NOMO-1 treated with DMSO at 0.1 percent for 48 hours (cell line): ENCODE data around the gene NRXN2.

Experiments
- DNase-seq: peaks from one replicate; lab custom pipeline; 2025; ENCODE audit not compliant: unreplicated experiment; lab: John Stamatoyannopoulos, UW

NRXN2 gene

DNA sequence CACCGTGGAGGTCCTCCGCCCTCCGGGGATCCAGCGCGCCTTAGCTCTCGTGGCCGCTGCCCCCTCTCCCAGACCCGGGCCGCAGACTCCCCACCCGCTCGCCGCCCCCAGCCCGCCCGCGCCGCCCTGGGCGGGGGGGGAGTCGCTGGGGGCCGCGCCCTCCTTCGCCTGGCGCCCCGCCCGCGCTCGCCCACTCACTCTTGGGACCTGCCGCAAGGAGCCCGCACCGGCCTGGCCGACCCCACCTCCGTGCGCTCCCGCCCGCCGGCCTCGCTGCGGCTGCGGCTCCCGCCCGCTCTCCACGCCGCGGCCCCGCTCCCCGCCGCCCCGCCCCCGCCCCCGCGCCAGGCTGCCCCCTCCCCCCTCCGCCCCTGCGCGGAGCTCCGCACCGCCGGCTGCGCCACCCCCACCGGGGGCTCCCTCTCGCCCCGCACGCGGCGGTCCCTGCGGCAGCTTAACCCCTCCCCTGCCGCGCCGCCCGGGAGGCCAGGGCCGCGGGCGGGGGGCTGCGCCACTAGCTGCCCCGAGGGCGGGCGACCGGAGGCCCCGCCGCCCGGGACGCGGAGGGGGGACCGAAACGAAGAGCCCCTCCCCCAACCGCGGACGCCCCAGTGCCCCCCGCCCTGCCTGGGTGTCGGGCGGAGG lies 21.7 kb upstream of the NRXN2 start:
- no peak for DNase-seq

DNA sequence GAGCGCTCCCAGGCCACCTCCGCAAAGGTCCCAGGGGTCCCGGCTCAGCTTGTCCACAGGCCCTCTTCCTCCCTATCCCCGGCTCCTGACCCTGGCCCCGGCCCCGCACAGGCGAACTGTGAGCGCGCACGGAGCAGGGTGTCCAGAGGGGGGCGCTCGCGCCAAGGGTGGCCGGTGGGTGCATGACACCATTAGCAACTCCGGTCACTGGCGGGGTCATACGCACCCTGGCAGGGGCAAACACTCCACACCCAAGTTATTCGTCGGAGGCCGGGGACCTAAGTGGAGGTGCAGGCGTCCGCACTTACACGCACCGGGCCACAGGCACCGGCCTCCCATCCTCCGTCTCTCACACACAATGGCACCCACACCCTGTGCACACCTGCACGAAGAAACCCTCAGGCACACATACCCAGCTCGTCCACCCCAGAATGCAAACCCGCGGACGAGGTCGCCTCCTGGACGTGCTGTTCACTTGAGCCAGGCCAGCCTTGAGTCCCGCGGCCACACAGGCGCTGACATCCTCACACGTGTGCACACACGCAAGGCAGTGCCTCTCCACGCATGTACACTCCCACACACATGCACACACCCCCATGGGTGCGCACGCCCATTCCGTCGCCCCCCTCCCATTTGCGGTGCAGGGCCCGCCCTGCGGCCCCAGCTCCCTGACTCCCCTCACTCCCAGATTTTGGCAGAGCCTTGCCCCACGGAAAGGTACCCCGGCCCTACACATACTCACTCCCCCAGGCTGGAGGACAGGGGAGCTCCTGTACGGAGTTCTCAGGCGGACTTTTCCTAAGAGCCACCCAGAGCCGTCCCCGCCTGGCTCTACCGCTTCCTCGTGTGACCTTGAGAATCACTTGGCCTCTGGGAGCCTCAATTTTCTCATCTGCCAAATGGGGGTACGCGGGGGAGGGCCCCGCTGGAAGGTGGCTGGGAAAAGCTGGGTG lies 20.9 kb upstream of the NRXN2 start, which contains the start of gene RASGRP2:
TSS of gene RASGRP2 (minus strand) at position 552 of the 953 bp plus-strand sequence. CDS start 1,276 bp downstream, outside the sequence.
- peak; percentile 74 for DNase-seq

DNA sequence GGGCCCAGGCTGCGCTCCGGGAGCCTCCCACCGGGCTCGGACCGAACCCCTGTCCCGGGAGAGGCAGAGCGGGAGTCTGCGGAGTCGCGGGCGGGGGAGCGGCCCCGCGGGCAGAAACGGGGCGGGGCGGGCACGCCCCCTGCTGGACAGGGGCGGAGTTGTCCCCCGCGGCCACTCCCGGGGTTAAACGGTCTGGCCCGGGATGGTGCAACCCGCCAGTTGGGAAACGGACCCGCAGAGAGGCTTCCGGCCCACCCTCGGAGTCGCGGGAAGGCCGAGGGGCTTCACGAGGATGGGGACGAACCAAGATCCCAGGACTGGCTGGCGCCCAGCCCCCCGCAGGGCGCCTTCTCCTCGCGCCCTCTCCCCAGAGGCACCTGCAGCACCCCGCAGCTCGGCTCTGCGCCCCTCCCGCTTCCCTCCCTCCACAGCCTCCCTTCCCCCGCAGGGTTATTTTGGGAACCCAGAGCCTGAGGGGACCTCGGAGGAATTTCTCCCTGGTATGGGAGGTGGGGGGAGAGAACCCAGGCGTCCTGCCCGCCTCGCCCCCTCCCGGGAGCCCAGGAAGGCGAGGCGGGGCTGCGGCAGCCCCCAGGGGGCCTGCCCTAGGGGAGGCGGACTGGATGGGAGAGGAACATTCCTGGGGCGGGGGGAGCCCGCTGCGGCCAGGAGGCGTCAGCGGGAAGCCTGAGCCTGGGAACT lies 20.0 kb upstream of the NRXN2 start:
- peak; percentile 64 for DNase-seq

DNA sequence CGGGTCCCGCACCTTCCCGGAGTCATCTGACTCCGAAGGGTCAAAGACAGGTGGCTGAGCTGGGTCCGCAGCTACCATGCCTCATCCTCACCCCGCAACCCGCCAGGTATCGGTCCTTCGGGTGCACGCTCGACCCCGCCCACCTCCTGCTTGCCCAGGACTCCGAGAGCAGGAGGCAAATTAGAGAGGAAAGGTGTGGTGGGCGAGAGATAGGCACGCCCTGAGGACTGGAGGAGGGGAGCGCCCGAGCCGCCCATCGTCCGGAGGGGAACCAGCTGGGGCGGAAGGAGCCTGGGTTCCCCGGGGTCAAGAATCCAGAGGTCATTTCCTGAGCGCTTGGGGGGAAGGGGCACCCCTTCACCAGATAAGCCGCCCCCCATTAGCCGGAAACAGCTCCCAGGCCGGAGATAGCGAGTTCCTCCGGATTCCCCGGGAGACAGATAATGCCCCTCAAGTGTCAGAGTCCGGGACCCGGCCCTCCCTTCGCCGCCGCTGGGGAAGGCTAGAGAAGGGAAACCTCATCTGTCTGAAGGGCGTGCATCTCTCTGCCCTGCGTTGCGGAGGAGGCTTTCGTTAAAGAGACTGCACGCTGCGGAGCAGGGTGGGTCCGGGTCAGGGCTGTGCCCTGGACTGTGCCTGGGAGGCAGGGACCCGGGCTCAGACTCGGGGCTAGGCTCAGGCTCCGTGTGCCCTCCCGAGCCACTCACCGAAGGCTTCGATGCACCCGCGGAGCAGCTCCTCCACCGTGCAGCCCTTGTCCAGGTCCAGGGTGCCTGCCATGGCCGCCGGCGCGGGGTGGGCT lies 19.3 kb upstream of the NRXN2 start:
- DNase-seq = no peak

DNA sequence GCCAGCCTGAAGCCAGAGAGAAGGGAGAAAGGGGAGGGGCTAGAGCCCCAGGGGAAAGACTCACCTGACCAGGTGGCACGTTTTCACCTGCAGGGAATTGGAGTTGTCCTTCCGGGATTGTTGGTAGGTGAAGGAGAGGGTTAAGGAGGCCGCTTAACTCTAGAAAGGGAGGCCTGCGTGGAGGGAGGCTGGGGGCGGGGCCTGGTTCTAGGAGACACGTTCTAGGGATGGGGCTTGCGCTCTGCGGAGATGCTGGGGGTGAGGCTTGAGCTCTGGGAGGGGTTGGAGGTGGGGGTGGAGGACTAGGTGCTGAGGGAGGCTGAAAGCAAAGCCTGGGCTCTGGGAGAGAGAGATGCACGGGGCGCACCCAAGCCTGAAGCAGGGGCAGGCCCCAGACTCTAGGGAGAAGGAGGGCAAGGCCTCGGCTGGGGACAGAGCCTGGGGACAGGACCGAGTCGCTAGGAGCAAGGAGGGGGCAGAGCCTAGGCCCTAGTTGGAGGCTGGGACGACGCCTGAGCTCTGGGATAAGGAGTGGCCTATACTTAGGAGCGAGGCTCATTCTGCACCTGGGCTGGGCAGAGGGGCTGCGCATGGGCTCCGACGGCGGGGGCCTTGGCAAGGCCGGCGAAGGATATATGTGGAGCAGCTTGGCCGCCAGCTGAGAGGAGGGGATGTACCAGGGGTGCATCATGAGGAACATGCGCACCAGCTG lies 18.5 kb upstream of the NRXN2 start:
- no peak for DNase-seq

GRCh38 chr11:64739871-64740270 lies 16.9 kb upstream of the NRXN2 start:
- DNase-seq = no peak

GRCh38 chr11:64736654-64737053 lies 13.7 kb upstream of the NRXN2 start:
- DNase-seq = no peak

DNA sequence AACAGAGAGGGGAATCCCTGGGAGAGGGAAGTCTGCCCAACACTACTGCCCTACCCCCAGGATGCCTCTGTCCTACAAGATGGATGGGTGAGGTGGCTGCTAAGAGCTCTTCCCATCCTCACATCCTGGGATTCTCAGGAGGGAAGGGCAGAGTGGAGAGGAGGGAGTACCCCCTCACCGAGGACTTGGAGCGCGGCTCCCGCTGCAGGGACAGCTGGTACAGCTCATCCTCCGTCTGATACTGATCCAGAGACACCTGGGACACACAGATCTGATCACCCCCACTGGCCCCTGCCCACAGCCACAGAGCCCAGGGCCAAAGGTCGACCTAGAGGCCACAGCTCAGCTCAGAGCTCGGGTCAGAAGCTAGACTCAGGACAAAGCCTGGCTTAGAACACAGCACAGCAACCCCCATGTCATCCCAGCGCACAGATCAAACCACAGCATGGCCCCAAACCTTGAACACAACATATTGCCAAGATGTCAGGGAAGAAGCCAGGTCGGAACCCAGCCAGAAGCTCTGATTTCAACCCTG lies 12.8 kb upstream of the NRXN2 start:
- DNase-seq = no peak

- no peak for DNase-seq
These were observed 12.1 kb upstream of the NRXN2 start for GRCh38 chr11:64734811-64735724.

- DNase-seq = no peak
These were observed 8.6 kb upstream of the NRXN2 start for GRCh38 chr11:64731601-64732000.

DNA sequence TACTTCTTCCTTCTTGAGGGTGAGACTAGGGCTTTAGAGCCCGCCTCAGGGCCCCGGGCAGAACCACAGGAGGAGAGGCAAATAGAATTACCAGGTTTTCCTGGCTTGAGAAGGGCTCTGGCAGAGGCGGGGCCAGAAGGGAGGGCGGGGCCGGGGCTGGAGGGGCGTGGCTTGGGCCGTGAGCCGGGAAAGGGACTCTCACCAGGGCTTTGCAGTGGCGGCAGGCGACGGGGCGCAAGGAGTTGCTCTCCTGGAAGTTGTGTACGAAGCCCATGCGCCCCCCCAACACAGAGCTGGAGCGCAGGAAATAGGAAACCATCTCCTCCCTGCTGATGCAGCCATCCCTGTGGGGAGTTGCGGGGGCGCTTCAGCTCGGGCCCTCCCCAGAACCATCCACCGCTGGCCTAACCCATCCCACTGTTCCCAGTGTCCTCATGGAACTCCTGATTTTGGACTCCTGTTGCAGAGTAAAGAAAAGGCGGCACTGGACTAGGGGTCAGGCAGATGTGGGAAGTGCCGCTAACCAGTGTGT lies 6.9 kb upstream of the NRXN2 start:
- DNase-seq = no peak

GRCh38 chr11:64728757-64729365 lies 5.9 kb upstream of the NRXN2 start:
- no peak for DNase-seq

- DNase-seq = no peak
These were observed 4.0 kb upstream of the NRXN2 start for GRCh38 chr11:64726867-64727530.

DNA sequence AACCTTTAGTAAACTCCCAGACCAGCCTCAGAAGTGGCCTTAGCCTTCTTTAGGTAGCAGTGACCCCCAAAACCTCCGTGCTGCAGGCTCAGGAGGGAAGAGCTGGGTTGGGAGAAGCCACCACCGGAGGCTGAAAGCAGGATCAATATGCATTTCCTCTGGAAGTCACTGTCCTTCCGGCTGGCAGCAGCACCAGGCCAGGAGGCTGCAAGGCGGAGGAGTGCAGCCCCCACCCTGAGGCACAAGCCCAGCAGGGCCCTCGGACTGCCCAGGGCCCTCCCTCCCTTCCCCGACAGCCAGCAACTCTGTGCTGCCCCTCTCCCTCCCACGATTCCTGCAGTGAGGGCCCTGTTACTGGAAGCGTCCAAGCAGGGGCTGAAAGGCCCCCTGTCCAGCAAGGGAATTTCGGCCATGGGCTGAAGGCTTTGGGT lies 3.2 kb upstream of the NRXN2 start:
- no peak for DNase-seq

- no peak for DNase-seq
These were observed 2.0 kb upstream of the NRXN2 start for GRCh38 chr11:64724863-64725532.

GRCh38 chr11:64723907-64724862 lies 1.2 kb upstream of the NRXN2 start:
- no peak for DNase-seq
